OCI-LY3 (cell line): ENCODE measurements around the gene CD274.

Source experiments
- H2AFZ ChIP-seq: fragments of 200-600, 300-600 bp; shearing (Covaris generic); 2 replicates; pipeline ENCODE4 v1.6.0; 2014; ENCODE audit warnings: antibody characterized with exemption, low read depth, low read length
- H3K27ac ChIP-seq: fragments of 200-600, 300-600 bp; sonication (generic); 2 replicates; pipeline ENCODE4 v1.5.1; 2014; ENCODE audit warnings: mild to moderate bottlenecking, low read length, moderate library complexity, mixed read lengths
- H3K27me3 ChIP-seq: fragments of 200-600, 300-600 bp; sonication (generic); 2 replicates; pipeline ENCODE4 v1.6.1; 2014; ENCODE audit warnings: low read depth, low read length, mixed read lengths
- H3K36me3 ChIP-seq: fragments of 200-600, 300-600 bp; sonication (generic); replicated peaks from 2 replicates; pipeline ENCODE3; 2014; ENCODE audit warnings: low read depth, low read length, mixed read lengths
- H3K4me1 ChIP-seq: fragments of 300-600, 200-600 bp; sonication (generic); 2 replicates; pipeline ENCODE4 v1.6.1; 2014; ENCODE audit warnings: low read length, mixed read lengths
- H3K4me2 ChIP-seq: fragments of 200-600, 300-600 bp; sonication (generic); 2 replicates; pipeline ENCODE4 v1.6.1; 2014; ENCODE audit warnings: low read length, mixed read lengths
- H3K4me3 ChIP-seq: fragments of 300-600, 200-600 bp; sonication (generic); 2 replicates; pipeline ENCODE4 v1.5.1; 2014; ENCODE audit warnings: antibody characterized with exemption, mild to moderate bottlenecking, low read length, moderate library complexity
- H3K79me2 ChIP-seq: fragments of 300-600, 200-600 bp; shearing (Covaris generic); 2 replicates; pipeline ENCODE4 v1.6.1; 2014; ENCODE audit warnings: mild to moderate bottlenecking, low read length, mixed read lengths
- H3K9ac ChIP-seq: fragments of 300-600, 200-600 bp; shearing (Covaris generic); 2 replicates; pipeline ENCODE4 v1.6.0; 2014; ENCODE audit warnings: mild to moderate bottlenecking, low read length, moderate library complexity
- H3K9me3 ChIP-seq: fragments of 200-600, 300-600 bp; shearing (Covaris generic); 2 replicates; pipeline ENCODE4 v1.6.1; 2014; ENCODE audit warnings: low read length, mixed read lengths; ENCODE audit not compliant: insufficient read depth
- H4K20me1 ChIP-seq: fragments of 200-600, 300-600 bp; sonication (generic); 2 replicates; pipeline ENCODE4 v1.6.1; 2016; ENCODE audit warnings: low read length, mixed read lengths; ENCODE audit not compliant: insufficient read depth
- CTCF ChIP-seq: fragments of 200-600, 300-600 bp; sonication (generic); IDR thresholded peaks from 2 replicates; pipeline ENCODE4 v1.5.1; 2014; ENCODE audit warnings: antibody characterized with exemption, low read length, low read depth
- EZH2phosphoT487 ChIP-seq: fragments of 200-600 bp; shearing (Covaris generic); IDR thresholded peaks from 2 replicates; pipeline ENCODE4 v1.6.1; 2018; ENCODE audit warnings: antibody characterized with exemption, mixed run types, low read depth

Gene CD274

GRCh38 chr9:5499157-5499556 lies 48.8 kb downstream of the CD274 start:
- TF ChIP-seq CTCF (no peak), EZH2phosphoT487 (no peak)
- no peaks in the 10 kb centered on the region for H3K27me3 ChIP-seq
- no peaks in the 10 kb centered on the region for H4K20me1 ChIP-seq
- no peaks in the 10 kb centered on the region for H3K79me2 ChIP-seq
- peaks cover 13% of the 10 kb centered on the region for H3K4me1 ChIP-seq
- H3K4me3 ChIP-seq = no peak overlapping the region
- no peak overlapping the region for H3K4me2 ChIP-seq
- H2AFZ ChIP-seq = no peak overlapping the region
- H3K9ac ChIP-seq = no peak overlapping the region
- H3K27ac ChIP-seq = no peak overlapping the region
- no peaks in the 10 kb centered on the region for H3K36me3 ChIP-seq
- no peaks in the 10 kb centered on the region for H3K9me3 ChIP-seq

GRCh38 chr9:5499889-5500398 lies 49.6 kb downstream of the CD274 start:
- H3K4me3 ChIP-seq = no peak overlapping the region
- no peaks in the 10 kb centered on the region for H3K79me2 ChIP-seq
- H3K36me3 ChIP-seq = no peaks in the 10 kb centered on the region
- no peak overlapping the region for H3K9ac ChIP-seq
- no peaks in the 10 kb centered on the region for H4K20me1 ChIP-seq
- no peaks in the 10 kb centered on the region for H3K9me3 ChIP-seq
- no peak overlapping the region for H3K27ac ChIP-seq
- H3K4me2 ChIP-seq = no peak overlapping the region
- H2AFZ ChIP-seq = no peak overlapping the region
- H3K4me1 ChIP-seq = peaks cover 9% of the 10 kb centered on the region
- H3K27me3 ChIP-seq = no peaks in the 10 kb centered on the region
- no peak for TF ChIP-seq EZH2phosphoT487

- TF ChIP-seq EZH2phosphoT487 (no peak), CTCF (no peak)
- Histone ChIP-seq H3K4me2 (no peak overlapping the region), H4K20me1 (no peaks in the 10 kb centered on the region), H3K4me1 (peaks cover 9% of the 10 kb centered on the region), H3K27ac (no peak overlapping the region), H3K27me3 (no peaks in the 10 kb centered on the region), H3K9me3 (no peaks in the 10 kb centered on the region), H2AFZ (no peak overlapping the region), H3K9ac (no peak overlapping the region), H3K4me3 (no peak overlapping the region), H3K36me3 (no peaks in the 10 kb centered on the region), H3K79me2 (no peaks in the 10 kb centered on the region)
Measured at GRCh38 chr9:5500441-5501235, 50.3 kb downstream of the CD274 start.

GRCh38 chr9:5502553-5502952 lies 52.2 kb downstream of the CD274 start:
- Histone ChIP-seq H3K9ac (no peak overlapping the region), H3K4me1 (no peaks in the 10 kb centered on the region)
- no peak for TF ChIP-seq CTCF
- no peak for TF ChIP-seq EZH2phosphoT487

More at GRCh38 chr9:5502553-5502952, 52.2 kb downstream of the CD274 start:
- Histone ChIP-seq H2AFZ (no peak overlapping the region), H4K20me1 (no peaks in the 10 kb centered on the region), H3K79me2 (no peaks in the 10 kb centered on the region), H3K36me3 (no peaks in the 10 kb centered on the region), H3K4me3 (no peak overlapping the region), H3K27me3 (no peaks in the 10 kb centered on the region), H3K4me2 (no peak overlapping the region), H3K27ac (no peak overlapping the region), H3K9me3 (no peaks in the 10 kb centered on the region)
